Measurements from ENCODE around the gene NTF4. TPM values are rescaled to one million over a fixed set of nuclear protein-coding genes. Genes with fewer than 3 reads are reported as not detected.

NTF4 gene
- total RNA-seq, 2 experiments from 2014 or later: not detected

GRCh38 chr19:49014870-49015255 is 49.8 kb downstream of the NTF4 start:
- Mint-ChIP-seq H3K27ac (no peak overlapping the region), H3K4me1 (ENCODE audit: low read depth) (peaks cover 19% of the 10 kb centered on the region), H3K4me3 (no peak overlapping the region), H3K36me3 (ENCODE audit: low read depth) (peaks cover 13% of the 10 kb centered on the region), H3K9me3 (no peaks in the 10 kb centered on the region), H3K27me3 (ENCODE audit: low read depth) (peaks cover 8% of the 10 kb centered on the region)
- CTCF ChIA-PET: no interaction called here
- no peak for DNase-seq
- intact Hi-C loops (cut with micrococcal nuclease): no loop called here

DNA sequence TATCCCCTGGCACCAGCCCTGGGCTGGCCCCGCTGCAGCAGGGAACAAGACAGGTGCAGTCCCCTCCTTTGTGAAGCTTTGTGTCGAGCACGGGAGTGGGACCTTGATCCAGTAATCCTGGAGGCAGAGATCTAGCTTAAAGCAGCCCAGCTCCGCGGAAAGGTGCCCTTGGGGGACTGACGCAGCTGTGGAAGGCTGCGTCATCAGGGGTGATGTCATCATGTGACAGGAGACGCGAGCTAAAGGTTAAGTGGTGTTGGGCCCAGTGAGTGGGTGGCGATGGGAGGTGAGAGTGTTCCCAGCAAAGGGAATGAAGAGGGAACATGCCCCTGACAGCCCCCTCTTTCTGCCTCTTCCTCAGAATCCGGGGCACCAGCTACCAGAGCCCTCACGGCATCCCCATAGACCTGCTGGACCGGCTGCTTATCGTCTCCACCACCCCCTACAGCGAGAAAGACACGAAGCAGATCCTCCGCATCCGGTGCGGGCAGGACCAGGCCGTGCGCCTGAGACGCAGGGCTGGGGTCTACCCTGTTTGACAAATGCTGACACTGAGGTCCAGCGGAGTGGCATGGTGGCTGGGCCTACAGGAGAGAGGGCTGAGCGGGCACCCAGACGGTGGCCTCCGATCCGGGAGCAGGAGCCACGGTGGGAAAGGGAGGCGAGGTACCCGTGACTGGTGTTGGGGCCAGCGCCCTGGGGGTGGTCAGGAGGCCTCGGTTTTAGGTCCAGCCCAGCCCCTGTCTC is 50.3 kb downstream of the NTF4 start:
- H3K36me3 Mint-ChIP-seq (ENCODE audit: low read depth): peaks cover 17% of the 10 kb centered on the region
- H3K4me3 Mint-ChIP-seq: no peak overlapping the region
- CTCF ChIA-PET: interaction anchor here (0.7 to 2.2 kb wide), 3 partner anchors 11 to 16 kb away, joined by 3 to 12 read pairs (median 6); no protein-coding TSS in a partner anchor
- H3K27me3 Mint-ChIP-seq (ENCODE audit: low read depth): peaks cover 7% of the 10 kb centered on the region
- no peaks in the 10 kb centered on the region for H3K9me3 Mint-ChIP-seq
- H3K27ac Mint-ChIP-seq: no peak overlapping the region
- DNase-seq: no peak
- H3K4me1 Mint-ChIP-seq (ENCODE audit: low read depth): peaks cover 17% of the 10 kb centered on the region
- intact Hi-C loops (cut with micrococcal nuclease): no loop called here

GRCh38 chr19:49011194-49011593 is 53.4 kb downstream of the NTF4 start:
- H3K4me3 Mint-ChIP-seq: no peak overlapping the region
- intact Hi-C loops (cut with micrococcal nuclease): no loop called here
- no peak for DNase-seq
- no peaks in the 10 kb centered on the region for H3K9me3 Mint-ChIP-seq
- CTCF ChIA-PET: no interaction called here
- no peaks in the 10 kb centered on the region for H3K4me1 Mint-ChIP-seq (ENCODE audit: low read depth)
- H3K36me3 Mint-ChIP-seq (ENCODE audit: low read depth): peaks cover 22% of the 10 kb centered on the region
- H3K27me3 Mint-ChIP-seq (ENCODE audit: low read depth): no peaks in the 10 kb centered on the region
- no peak overlapping the region for H3K27ac Mint-ChIP-seq

Other genes with a start within 250 kb of the NTF4 start
- under 1 TPM in 1 of 2 experiments, not detected in 1; 0.50 TPM for gene HSD17B14, start 228.3 kb downstream of the NTF4 start, total RNA-seq
- gene PLEKHA4, start 196.2 kb downstream of the NTF4 start, total RNA-seq: 1 to 10 TPM; 8.3 to 8.8 TPM
- 10 to 100 TPM; 96.5 to 97.4 TPM for gene PPP1R15A, start 192.4 kb downstream of the NTF4 start, total RNA-seq
- under 1 TPM; 0.54 to 0.81 TPM for gene TULP2, start 166.1 kb downstream of the NTF4 start, total RNA-seq
- 100 to 1,000 TPM; 172 to 182 TPM for gene NUCB1, start 164.5 kb downstream of the NTF4 start, total RNA-seq
- 1 to 10 TPM; 4.2 to 4.5 TPM for gene DHDH, start 131.1 kb downstream of the NTF4 start, total RNA-seq
- 100 to 1,000 TPM; 267 to 302 TPM for gene BAX, start 109.9 kb downstream of the NTF4 start, total RNA-seq
- 1,000 to 10,000 TPM; 1,093 to 1,120 TPM for gene FTL, start 99.5 kb downstream of the NTF4 start, total RNA-seq
- gene GYS1, start 71.5 kb downstream of the NTF4 start, total RNA-seq: 10 to 100 TPM; 29.6 to 31.2 TPM
- gene RUVBL2, start 70.9 kb downstream of the NTF4 start, total RNA-seq: 100 to 1,000 TPM; 119 to 126 TPM
- gene LHB, start 47.7 kb downstream of the NTF4 start, total RNA-seq: not detected
- gene CGB3, start 40.5 kb downstream of the NTF4 start, total RNA-seq: not detected
- gene CGB2, start 32.9 kb downstream of the NTF4 start, total RNA-seq: not detected
- not detected for gene CGB1, start 27.9 kb downstream of the NTF4 start, total RNA-seq
- not detected for gene CGB5, start 21.0 kb downstream of the NTF4 start, total RNA-seq
- gene CGB8, start 15.7 kb downstream of the NTF4 start, total RNA-seq: not detected
- not detected for gene CGB7, start 7.1 kb downstream of the NTF4 start, total RNA-seq
- gene KCNA7, start 7.9 kb upstream of the NTF4 start, total RNA-seq: not detected
- gene SNRNP70, start 20.6 kb upstream of the NTF4 start, total RNA-seq: 100 to 1,000 TPM; 163 to 166 TPM
- 1 to 10 TPM; 3.4 to 3.8 TPM for gene LIN7B, start 49.6 kb upstream of the NTF4 start, total RNA-seq
- gene C19orf73, start 54.3 kb upstream of the NTF4 start, total RNA-seq: 1 to 10 TPM; 1.5 to 1.9 TPM
- gene PPFIA3, start 54.7 kb upstream of the NTF4 start, total RNA-seq: 1 to 10 TPM; 4.6 to 4.9 TPM
- not detected for gene HRC, start 90.6 kb upstream of the NTF4 start, total RNA-seq
- under 1 TPM; 0.22 to 0.62 TPM for gene TRPM4, start 93.0 kb upstream of the NTF4 start, total RNA-seq

Measured in activated naive CD4-positive, alpha-beta T cell treated with anti-CD3 and anti-CD28 coated beads for 36 hours (primary cell).